Fibroblast of skin of left biceps (primary cell): ENCODE data around the gene APOM.

Experiments used
- DNase-seq, 2 experiments: peaks; one replicate each; pipeline ENCODE4 v3.0.0-alpha.2; 2013; ENCODE audit warnings: low read depth in 2 of 2

APOM gene

DNA sequence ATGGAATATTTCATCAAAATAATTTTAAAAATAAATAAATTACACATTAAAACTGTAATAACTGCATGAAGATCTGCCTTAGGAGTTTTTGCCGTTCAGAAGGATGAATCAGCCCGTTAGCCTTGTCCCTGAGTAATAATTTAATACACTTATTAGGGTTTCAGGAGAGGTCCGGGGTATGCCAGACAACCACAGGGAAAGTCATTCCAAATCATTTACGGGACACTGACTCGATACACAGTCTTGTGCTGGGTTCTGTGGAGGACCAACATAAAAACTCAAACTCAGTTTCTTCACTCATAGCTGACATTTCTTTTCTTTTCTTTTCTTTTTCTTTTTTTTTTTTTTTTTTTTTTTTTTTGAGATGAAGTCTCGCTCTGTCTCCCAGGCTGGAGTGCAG, 50.2 kb downstream of the APOM start:
- DNase-seq: no peak

DNA sequence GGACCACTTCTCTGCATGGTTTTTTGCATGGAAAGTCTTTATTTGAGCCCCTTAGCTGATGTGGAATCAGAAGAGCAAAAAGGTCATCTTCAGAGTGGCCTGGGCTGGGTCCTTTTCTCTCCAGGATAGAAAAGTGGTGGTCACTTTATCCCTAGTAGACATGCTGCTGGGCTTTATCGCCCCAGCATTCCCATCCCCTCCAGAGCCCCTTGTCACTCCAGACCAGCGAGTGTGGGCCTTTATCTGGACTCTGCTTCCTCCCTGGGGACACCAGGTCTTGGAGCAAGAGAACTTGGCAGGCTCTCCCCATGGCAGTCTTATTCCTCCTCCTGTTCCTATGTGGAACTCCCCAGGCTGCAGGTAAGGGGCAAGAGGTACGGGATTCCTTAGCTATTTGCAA, 50.9 kb downstream of the APOM start, which contains the start of gene LY6G6F:
TSS of gene LY6G6F (plus strand) at position 268 of the 400 bp plus-strand sequence. CDS start at position 309, 41 bp downstream.
- no peak for DNase-seq

DNA sequence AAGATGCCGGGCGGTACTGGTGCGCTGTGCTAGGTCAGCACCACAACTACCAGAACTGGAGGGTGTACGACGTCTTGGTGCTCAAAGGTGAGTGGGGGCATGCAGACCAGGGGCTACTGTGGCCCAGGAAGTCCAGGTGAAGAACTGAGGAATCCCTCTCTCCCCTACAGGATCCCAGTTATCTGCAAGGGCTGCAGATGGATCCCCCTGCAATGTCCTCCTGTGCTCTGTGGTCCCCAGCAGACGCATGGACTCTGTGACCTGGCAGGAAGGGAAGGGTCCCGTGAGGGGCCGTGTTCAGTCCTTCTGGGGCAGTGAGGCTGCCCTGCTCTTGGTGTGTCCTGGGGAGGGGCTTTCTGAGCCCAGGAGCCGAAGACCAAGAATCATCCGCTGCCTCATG, 52.0 kb downstream of the APOM start:
- no peak for DNase-seq
